Suprapubic skin (tissue), 4 donors: ENCODE measurements around the gene SDHA.
"Not testable (repeated sequence)": the region's sequence is repeated elsewhere in the genome, so short reads cannot be mapped to it uniquely, and the experiment has no call there.

Experiments
- CTCF ChIP-seq, 2 donors: fragments of 200-600 bp in 1 of 2; fragments of 450-650 bp in 1 of 2; sonication (generic) in 1 of 2; IDR thresholded peaks; one replicate each; pipeline ENCODE4 v1.5.1; 2016 to 2019; ENCODE audit warnings: antibody characterized with exemption in 2 of 2, mild to moderate bottlenecking in 1 of 2, moderate library complexity in 1 of 2
- EP300 ChIP-seq: sonication (generic); formaldehyde crosslinking; IDR thresholded peaks from one replicate; pipeline ENCODE4 v1.6.1; 2017; ENCODE audit warnings: antibody characterized with exemption
- POLR2A ChIP-seq, 2 donors: fragments of 450-650 bp; IDR thresholded peaks; one replicate each; pipeline ENCODE4 v1.6.1; 2017; ENCODE audit warnings: antibody characterized with exemption in 2 of 2, mild to moderate bottlenecking in 2 of 2, moderate library complexity in 2 of 2
- POLR2AphosphoS5 ChIP-seq, 3 donors: sonication (generic); formaldehyde crosslinking; IDR thresholded peaks; one replicate each; pipeline ENCODE4 v1.6.1; 2017; ENCODE audit warnings: antibody characterized with exemption in 3 of 3

DNA sequence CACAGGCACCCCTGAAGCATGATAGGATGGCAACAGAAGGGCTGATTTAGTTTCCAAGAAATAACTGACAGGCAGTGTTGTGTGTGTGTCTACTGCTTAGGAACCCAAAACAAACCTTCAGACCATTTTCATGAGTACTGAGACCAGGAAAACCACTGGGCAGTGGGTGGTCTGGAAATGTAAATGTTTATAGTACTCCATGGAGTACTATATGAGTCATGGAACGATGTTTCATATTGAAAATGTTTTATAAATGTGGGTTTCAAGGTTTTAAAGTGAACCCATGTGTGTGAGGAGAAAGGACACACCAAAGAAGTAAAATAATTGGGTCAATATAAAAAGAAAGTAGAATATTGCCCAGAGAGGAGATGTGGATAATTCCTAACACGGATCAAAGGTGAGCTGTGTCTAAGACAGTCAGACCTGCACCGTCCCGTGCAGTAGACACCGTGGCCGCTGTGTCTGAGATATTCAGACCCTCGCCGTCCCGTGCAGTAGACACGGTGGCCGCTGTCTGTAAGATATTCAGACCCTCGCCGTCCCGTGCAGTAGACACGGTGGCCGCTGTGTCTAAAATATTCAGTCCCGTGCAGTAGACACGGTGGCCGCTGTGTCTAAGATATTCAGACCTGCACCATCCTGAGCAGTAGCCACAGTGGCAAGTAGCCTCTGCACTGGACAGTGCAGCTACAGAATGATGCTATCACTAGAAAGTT, 48.3 kb downstream of the SDHA start:
- TF ChIP-seq CTCF (IDR thresholded peaks at IDR 0.05); POLR2A (IDR thresholded peaks at IDR 0.05); POLR2AphosphoS5 (IDR thresholded peaks at IDR 0.05); EP300: not testable (repeated sequence)
